Adipose tissue (tissue), 3 donors: ENCODE measurements around the gene DPH3. TPM values are rescaled to one million over a fixed set of nuclear protein-coding genes. Genes with fewer than 3 reads are reported as not detected.

Experiments
- H3K27ac ChIP-seq: one replicate; pipeline ENCODE4 v1.5.1; 2013; ENCODE audit warnings: low read depth, low read length
- WGBS, 3 donors: extraction: QIAGEN DNeasy Blood & Tissue Kit; methylation state at CpG; one replicate each; pipeline ENCODE4 v1.1.7; 2013; 5-methylcytosine and 5-hydroxymethylcytosine counted together
- polyA plus RNA-seq, 3 donors: library from polyadenylated mRNA; stranded (reverse); fragments of 200-250 nt; gene quantifications; one replicate each; pipeline ENCODE4 v1.2.3, GENCODE V29; 2013
- donor health status: healthy with polysubstance abuse.
- donor health status: Bipolar disorder and iron deficiency.
- donor health status: healthy.

Gene DPH3
- polyA plus RNA-seq, 3 donors: 5.3 to 27.3 (median 16.0) TPM

DNA sequence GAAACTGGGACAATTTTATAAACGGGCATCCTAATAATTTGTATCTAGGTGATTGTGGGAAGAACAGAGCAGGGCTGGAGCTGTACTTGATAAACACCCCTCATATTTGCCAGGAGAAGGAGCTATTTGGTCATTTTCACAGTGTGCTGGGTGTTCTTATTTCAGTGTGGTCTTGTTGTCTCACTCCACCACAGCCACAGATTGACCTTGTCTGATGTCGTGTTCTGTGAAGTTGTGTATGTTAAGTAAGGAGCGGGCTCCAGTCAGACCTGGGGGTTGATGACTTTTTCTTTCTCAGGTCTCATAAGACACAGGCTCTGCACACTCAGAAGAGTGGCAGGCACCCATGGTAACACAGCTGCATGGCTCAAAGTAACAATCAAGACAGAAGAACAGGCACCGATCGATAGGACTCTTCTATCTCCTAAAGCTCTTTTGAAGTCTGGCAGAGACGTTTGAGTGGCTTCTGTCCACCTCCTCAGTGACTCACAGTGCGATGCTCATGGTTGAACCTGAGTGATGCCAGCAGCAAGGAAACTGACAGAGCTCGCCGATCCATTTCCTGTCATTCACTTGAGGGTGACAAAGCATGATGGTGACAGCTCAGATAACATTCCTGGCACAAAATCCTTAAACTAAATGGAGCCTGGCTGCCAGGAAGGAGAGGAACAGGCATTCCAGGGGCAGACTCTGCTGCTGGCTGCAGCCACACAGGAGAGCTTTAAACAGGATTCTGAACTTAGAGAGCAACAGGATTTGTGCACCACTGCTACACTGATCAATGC lies 20.8 kb downstream of the DPH3 start:
- no peak overlapping the region for H3K27ac ChIP-seq
- WGBS, 3 donors: 41 to 69% (median 68%) methylated on average over 9 of the region's 9 CpGs

DNA sequence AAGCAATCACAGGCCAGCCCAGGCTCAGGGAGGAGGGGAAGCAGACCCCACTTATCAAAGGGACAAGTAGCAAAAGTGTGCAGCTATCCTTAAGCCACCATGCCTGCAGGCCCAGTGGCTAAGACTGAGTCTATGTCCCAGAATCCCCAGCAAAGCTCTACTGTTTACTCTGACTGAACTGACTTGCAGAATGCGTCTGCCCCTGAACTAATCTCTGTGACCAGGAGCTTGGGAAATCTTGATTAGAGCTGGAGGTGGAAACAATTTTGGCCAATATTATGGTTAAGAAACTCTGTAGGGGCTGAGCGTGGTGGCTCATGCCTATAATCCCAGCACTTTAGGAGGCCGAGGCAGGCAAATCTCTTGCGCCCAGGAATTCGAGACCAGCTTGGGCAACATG lies 22.6 kb downstream of the DPH3 start:
- WGBS, 3 donors: 85 to 97% (median 95%) methylated on average over 5 of the region's 5 CpGs
- no peak overlapping the region for H3K27ac ChIP-seq

DNA sequence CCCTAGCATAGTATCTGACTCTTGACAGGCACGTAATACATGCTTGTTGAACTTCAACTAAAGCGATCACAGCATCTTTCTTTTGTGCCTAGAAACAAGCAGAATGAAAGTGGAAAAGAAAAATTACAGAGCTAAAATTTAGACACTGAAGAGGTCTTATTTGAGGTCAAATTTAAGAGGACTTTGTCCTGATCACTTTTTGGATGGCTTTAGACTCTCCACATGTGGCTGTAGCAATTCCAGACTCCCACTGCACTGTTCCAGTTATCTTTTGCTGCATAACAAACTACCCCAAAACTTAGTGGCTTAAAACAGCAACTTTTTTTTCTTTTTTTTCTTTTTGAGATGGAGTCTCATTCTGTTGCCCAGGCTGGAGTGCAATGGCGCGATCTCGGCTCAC lies 23.5 kb downstream of the DPH3 start:
- no peak overlapping the region for H3K27ac ChIP-seq
- WGBS, 3 donors: 90 to 97% (median 94%) methylated on average over 5 of the region's 5 CpGs

DNA sequence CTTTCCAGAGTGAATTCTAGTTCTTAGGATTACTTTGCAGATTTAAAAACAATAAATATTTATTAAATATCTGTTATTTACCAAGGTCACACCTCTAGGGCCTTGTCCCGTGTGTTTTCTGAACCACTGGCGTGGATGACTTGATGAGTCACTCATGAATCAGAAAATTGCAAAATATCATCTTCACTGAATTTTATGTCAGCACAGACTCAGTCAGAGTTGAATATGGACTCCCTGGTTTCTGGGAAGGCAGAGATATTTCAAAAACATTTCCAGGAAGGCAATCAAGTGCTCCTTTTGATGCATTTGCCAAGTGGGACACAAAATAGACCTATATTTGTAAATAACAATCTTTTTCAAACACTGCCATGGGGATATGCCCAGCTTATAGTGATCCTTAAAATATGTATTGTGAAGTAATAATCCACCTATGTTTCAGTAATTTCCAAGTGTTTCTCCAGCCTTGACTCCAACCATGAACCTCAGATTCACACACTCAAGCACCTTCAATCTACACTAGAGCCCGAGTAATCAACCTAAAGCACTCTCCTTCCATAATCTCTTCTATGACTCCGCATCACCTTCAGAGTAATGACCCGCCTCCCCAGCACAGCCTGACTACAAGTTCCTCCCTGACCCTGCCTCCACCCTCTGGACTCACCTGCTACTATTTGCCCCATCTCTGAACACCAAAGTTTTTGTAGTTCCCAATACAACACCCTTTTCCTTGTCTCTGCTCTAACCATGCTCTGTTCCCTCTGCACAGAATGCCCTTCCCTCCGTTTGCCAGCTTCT lies 24.3 kb downstream of the DPH3 start:
- WGBS, 3 donors: 67 to 75% (median 68%) methylated on average over 6 of the region's 6 CpGs
- no peak overlapping the region for H3K27ac ChIP-seq

DNA sequence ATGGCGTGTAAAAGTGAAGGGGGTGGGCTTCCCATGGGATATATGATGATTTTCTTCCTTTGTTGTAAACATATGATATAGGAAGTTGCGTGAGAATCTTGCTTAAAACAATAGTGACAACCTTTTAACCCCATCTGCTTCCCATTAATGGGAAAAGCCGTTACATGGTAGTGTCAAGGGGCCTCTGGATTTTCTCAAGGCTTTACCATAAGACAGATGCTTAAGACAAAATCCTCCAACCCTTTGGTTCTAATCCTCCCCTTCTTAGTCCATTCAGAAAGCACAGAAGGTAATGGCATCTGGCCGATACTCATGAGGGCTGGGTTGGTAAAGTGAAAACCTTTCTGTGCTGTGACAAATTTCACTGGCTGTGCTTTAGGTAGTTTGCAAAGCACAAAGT lies 25.0 kb downstream of the DPH3 start:
- 52 to 76% (median 57%) methylated on average over 4 of the region's 4 CpGs for WGBS, 3 donors
- H3K27ac ChIP-seq: no peak overlapping the region

DNA sequence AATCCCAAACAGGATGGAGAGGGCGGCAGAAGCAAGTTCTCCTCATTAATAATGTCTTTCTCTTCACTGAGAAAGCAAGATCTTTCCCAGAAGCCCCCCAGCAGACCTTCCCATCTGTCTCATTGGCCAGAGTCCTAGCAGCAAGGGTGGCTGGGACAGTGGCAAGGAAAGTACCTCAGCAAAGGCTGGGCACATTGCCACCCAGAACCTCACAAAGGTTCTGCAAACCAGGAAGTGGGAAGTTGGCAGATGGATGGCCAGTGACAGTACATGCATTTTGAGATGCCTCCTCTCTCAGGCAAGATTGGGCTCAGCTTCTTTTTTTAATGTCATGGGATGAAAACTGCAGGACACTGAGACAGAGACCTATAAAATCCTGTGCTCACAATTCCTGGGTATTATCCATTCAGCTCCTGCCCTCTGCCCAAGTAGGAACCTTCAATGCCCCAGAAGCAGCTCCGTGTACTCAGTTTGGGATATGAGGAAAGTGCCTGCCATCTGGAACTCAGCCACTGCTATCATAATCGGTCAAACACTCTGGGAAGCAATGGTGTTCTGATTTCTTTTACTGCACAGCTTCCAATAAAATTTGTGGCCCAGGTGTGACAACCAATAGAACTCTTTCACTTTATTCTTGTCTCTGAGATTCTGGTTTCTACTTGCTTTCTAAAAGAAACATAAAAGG lies 25.5 kb downstream of the DPH3 start:
- H3K27ac ChIP-seq: no peak overlapping the region

DNA sequence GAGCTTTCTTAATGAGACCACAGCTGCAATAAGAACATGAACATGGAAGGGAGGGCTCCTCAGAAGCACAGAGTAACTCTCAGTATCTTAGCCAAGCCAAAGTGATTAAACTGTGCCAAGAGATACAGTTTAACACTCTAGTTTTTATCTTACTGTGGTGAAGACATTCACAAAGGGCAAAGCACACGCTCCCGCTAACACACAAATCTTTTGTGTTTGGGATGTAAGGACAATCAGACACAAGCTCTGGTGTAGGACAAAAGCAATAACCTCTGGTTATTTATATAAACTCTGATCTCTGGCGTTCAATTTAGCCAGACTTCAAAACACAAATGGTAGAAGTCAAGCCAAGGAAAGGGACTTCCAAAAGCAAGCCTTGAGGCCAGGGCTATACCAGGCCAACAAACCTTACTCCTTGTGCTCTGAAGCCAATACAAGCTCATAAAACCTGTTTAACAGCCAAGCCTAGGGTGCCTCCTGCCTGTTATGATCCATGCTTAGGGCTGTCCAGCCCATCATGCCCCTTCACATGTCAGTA lies 27.8 kb downstream of the DPH3 start:
- 56 to 69% (median 65%) methylated on average over 3 of the region's 3 CpGs for WGBS, 3 donors

More for the DNA sequence above, 25.5 kb downstream of the DPH3 start:
- 49 to 65% (median 52%) methylated on average over 3 of the region's 3 CpGs for WGBS, 3 donors

DNA sequence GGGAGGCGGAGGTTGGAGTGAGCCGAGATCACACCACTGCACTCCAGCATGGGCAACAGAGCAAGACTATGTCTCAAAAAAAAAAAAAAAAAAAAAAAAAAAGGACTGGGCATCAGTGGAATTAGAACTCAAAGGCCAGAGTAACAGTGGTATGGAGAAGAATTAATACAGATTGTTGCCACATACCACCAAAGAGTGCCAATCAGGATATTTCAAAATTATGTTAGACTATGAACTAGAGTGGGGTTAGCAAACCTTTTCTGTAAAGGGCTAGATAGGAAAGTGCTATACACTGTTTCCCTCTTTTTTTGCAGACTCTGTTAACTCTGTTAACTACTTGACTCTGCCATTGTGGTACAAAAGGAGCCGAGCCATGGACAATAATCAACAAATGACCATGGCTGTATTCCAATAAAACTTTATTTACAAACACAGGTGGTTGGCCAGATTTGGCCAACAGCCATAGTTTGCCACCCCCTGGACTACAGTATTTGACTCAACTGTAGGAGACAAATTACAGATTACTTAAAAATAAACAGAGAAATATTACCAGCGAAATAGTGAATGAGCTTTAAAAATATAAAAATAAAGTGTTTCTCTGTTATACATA lies 28.6 kb downstream of the DPH3 start:
- H3K27ac ChIP-seq: no peak overlapping the region
- WGBS, 3 donors: 86 to 91% (median 88%) methylated on average over 4 of the region's 4 CpGs

More for the DNA sequence above, 27.8 kb downstream of the DPH3 start:
- no peak overlapping the region for H3K27ac ChIP-seq

DNA sequence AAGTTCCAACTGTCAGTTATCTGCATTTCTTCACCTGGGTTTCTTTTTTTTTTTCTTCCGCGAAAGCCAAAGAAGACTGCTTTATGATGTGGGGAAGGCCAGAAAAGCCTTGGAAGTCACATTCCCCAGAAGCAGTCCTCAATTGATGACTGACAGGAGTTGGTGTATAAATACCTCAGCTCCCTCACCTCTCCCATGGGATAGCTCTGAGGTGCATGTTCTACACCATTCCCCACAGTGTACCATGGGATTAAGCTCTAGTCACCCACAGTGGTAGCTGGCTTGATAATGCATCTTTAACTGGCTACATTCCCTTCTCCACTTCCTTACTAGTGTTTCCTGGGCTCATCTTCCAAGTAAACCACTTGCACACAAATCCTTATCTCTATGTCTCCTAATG lies 30.5 kb downstream of the DPH3 start:
- no peak overlapping the region for H3K27ac ChIP-seq
- WGBS, 3 donors: 90 to 95% (median 94%) methylated on average over 2 of the region's 2 CpGs

DNA sequence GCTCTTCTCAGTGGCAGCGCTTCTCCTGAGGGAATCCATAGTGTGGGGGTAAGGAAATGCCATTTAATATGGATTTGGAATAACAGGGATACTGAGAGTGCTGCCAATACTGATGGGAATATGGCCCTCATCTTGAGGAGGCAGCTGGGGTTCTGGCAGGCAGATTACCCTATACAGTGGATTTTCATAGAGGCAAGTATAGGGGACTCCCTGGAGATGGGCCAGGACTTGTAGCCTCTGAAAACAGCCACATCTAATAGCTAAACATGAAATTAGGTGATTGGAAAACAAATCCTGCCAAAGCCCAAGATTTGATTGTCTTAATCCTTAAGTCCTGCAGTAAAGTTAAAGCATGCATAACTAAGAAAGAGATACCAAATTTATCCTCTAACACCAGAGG lies 30.9 kb downstream of the DPH3 start:
- 93 to 97% (median 95%) methylated on average over 1 of the region's 1 CpG for WGBS, 3 donors
- H3K27ac ChIP-seq: no peak overlapping the region

DNA sequence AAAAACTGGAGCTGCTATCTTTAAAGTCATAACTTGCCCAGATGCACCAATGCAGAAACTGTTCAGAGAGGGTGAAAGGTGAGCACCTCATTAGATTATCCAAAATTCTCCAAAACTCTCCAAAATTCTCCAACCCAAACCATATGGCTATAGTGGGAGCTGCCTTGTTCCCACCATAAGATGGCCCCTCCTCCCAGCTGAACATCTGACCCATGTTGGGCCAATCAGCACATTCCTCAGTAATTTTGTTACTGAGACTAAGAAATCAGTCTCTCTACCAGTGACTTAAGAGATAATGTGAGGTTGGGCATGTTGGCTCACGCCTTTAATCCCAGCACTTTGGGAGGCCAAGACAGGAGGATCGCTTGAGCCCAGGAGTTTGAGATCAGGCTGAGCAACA lies 32.8 kb downstream of the DPH3 start:
- no peak overlapping the region for H3K27ac ChIP-seq
- 96 to 98% (median 97%) methylated on average over 2 of the region's 2 CpGs for WGBS, 3 donors

DNA sequence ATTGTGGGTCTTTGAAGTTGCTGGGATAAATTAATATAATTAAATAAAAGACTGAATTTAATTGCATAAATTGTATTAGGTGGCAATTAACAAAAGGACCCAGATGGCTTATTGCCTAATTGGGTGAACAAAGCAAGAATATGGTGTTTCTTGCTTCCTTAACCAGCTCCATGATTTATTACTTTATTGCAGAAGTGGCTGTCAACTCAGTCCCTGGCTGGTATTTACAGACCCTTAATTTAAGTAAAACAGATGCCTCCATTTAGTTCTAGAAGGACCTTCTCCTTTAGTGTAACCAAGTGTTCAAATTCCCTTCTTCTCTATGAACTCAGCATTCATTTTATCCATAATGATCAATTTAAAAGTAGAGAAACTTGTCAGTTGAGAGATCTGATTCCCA lies 35.1 kb downstream of the DPH3 start:
- no peak overlapping the region for H3K27ac ChIP-seq

DNA sequence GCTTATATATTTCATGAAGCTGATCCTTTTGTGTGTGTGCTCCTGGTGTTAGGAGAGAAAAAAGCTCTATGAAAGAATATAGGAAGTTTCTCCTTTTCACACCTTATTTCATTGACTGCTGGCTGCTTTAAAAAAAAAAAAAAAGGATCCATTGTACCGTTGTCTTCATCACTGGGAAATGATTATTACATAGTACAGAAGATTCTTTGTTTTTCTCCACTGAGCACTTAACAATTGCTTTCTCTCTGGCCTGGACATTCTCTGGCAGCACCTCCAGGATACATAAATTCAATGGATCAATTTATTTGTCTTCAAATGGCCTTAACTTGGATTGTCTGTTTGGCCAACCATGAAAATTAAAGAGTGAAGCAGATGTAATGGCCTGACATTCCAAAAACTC lies 37.2 kb downstream of the DPH3 start:
- H3K27ac ChIP-seq: no peak overlapping the region
- 30 to 74% (median 65%) methylated on average over 1 of the region's 1 CpG for WGBS, 3 donors

DNA sequence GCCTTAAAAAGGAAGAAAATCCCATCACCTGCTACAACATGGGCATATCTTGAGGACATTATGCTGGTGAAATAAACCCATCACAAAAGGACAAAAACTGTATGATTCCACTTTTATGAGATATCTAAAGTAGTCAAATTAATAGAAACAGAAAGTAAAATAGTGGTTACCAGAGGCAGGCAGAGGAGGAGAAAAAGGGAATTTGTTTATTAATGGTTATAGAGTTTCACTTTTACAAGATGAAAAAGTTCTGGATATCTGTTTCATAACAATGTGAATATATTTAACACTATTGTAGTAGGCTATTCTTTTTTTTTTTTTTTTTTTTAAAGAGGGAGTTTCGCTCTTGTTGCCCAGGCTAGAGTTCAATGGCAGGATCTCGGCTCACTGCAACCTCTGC lies 40.4 kb downstream of the DPH3 start:
- WGBS, 3 donors: 94 to 100% (median 97%) methylated on average over 2 of the region's 2 CpGs
- H3K27ac ChIP-seq: no peak overlapping the region

DNA sequence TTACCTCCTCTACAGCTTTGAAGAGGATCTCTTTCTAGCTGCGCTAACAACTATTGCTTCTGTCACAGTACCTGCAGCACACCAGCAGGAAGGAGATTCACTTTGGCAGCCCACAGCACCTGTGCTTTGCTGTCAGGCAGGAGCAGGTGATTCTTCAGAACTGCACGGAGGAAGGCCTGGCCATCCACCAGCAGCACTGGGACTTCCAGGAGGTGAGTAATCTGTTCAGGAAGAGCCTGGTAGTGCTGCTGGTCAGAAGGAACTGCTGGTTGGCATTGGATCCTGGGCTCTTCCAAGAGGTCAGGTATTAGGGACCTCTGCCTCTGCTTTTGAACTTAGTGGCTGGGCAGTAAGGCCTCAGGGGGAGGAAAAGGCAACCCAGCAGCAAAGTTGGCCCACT lies 42.2 kb downstream of the DPH3 start:
- H3K27ac ChIP-seq: no peak overlapping the region
- WGBS, 3 donors: 84 to 94% (median 93%) methylated on average over 2 of the region's 2 CpGs

DNA sequence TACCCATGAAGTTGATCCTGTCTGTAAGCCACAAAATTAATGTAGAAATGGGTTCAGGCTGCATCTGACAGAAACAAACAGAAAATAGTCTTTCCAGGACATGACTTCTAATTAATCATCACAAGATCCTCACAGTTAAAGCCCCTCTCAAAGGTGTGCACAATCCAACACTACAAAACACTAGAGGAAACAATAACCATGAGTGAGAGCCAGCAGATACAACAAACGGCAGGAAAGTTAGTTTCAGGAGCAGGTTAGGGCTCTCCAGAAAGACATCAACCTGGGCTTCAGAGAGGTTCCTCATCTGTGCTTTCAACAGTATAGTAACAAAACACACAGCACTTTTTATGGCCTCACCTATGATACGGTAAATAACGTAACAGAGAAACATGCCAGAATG lies 42.8 kb downstream of the DPH3 start:
- 79 to 83% (median 81%) methylated on average over 3 of the region's 3 CpGs for WGBS, 3 donors
- H3K27ac ChIP-seq: no peak overlapping the region

DNA sequence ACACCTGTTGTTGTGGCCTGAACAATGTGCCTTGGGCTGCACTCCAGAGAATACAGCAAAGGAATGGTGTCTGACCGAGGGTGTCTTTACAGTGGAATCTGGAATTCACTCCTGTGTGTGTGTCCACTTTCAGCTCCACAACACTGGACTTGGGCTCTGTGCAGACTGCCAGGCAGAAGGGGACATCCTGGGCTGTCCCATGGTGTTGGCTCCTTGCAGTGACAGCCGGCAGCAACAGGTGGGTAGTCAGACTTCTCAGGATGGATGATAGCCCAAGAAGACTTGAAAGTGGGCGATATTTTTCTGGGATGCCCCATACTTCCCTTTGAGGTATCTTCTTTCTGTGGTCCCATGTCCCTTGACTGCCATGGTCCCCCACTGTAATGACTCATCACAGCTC lies 45.0 kb downstream of the DPH3 start:
- 93 to 100% (median 99%) methylated on average over 3 of the region's 3 CpGs for WGBS, 3 donors
- no peak overlapping the region for H3K27ac ChIP-seq

DNA sequence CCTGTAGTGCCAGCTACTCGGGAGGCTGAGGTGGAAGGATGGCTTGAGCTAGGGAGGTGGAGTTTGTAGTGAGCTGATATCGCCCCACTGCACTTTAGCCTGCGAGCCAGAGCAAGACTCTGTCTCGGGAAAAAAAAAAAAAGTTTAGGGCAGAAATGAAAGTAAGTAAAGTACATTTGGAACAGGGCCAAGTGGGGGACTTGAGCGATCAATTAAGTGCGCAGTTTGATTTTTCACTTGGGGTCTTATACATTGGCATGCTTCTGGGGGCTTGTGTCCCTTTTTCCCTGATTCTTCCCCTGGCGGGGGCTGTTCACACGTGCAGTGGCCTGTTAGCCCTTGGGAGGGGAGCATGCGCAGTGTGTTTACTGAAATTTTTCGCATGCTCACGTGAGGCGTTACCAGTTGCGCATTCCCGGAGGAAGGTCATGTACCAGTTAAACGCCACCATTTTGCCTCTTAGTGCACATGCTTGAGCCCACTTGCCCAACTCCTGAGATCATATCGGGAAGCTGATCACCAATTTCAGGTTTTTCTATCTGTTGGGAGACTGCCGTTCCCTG lies 48.3 kb downstream of the DPH3 start:
- H3K27ac ChIP-seq: no peak overlapping the region
- 76 to 91% (median 89%) methylated on average over 17 of the region's 17 CpGs for WGBS, 3 donors
